HG03066 (cell line): ENCODE data around the gene RGS5.
"Not testable (repeated sequence)": the region's sequence is repeated elsewhere in the genome, so short reads cannot be mapped to it uniquely, and the experiment has no call there.

Experiments
- ATAC-seq: cut with Tn5 transposase; IDR thresholded peaks from one replicate; pipeline ENCODE4 v1.9.1; 2021; ENCODE audit warnings: low read depth; ENCODE audit not compliant: unreplicated experiment

The RGS5 gene

DNA sequence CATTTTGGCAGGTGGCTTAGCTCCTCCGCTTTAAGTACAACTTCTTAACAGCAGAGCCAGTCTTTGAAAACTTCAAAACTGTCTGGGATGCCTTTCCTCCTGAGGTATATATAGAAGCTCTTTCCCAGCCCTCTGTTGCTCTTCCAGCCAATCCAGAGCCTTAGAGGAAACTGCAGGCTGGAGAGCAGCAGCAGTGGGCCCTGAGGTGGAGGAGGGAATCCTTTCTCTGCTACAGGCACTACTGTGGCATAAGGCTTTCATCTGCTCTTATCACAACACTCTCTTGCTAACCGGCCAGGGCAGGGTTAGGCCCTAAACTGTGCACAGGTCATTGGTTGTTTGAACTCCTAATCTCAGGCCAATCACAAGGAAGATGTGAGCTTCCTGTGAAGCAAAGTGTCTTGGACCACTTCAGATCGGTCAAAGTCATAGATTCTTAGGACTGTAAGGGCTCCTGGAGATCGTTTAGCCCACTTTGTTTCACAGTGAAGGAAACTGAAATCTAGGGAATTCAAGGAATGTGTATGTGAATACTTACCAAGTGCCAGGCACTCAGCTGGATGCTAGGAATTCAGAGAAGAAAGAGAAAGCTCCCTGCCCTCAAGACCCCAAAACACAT lies at the start of gene RGS5:
TSS of gene RGS5 (minus strand) at position 84 of the 619 bp plus-strand sequence. CDS start at position 3, 81 bp downstream.
- no peak for ATAC-seq

DNA sequence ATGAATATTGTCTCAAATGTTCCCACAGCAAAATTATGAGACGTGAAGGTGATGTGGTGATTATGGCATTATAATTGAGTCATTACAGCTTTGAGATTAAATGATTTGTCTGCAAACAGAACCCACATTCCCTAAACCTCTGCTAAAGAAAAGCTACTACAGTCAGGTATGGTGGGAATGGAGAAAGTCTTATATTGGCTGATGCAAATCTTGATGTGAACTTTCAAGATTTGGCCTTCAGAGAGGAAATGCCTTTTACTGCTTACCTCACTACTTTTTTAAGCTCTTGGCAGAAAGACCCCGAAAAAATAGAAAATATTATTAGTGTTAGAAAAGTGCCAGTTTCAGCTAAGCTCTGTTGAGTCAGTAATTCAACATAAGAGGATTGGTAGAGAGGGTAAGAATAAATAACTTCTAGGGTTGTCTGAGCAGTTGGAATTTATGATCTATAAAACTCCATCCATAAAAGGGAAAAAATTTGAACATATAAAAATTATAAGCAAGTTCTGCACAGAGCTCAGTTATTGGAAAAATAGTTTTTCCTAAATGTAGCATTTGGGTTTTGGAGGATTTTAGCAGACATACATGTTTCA lies 47.8 kb upstream of the RGS5 start:
- no peak for ATAC-seq

DNA sequence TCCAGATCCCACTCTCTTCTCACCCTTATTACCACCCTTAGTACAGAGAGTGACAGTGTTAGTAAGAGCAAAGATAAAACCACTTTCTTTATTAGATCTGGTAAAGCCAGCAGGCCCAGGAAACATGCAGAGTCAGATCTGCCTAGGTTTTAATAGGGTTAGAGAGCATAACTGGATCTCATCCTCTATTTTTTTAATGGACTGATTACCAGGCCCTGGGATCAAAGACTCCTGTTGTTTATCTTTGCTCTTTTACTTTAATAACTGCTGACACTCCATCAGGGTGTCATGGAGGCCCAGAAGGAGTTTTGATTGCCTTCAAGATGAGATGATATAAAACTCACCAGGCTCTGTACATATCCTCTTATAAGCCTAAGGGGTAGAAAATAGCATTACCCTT lies 45.3 kb upstream of the RGS5 start:
- no peak for ATAC-seq

DNA sequence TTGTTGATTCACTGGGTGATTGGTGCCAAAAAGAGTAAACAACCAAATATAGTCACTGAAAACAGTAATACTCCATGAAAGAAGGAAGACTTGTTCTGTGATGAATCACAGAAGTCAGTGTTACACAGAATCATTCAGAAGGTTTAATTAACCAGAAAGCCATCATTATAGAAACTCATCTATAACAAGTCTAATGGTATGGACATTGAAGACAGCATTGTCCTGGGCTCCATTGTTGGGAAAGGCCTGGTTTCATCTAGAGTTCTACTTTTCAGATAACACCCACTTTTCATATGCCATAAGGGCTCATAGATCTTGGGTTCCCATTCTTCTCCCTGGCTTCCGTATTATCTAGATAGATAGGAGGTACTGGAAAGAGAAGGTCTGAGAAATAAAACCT lies 41.9 kb upstream of the RGS5 start:
- ATAC-seq: not testable (repeated sequence)

DNA sequence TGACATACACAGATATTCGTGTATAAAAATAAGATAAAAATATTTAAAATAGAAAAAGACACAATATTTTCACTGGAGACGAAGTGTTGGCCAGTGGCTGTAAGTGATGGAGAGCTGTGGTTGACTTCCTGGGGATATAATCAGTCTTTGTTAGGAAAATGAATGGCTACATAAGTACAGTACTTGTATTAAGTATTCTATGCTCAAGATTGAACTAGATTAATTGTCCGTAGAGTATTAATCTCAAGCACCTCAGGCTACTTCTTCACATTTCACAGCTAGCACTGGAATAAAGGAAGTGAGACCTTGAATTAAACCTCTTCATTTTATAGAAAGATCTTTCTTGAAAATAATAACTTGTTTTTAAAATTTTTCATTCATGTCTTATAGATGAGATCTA lies 39.0 kb upstream of the RGS5 start:
- no peak for ATAC-seq

DNA sequence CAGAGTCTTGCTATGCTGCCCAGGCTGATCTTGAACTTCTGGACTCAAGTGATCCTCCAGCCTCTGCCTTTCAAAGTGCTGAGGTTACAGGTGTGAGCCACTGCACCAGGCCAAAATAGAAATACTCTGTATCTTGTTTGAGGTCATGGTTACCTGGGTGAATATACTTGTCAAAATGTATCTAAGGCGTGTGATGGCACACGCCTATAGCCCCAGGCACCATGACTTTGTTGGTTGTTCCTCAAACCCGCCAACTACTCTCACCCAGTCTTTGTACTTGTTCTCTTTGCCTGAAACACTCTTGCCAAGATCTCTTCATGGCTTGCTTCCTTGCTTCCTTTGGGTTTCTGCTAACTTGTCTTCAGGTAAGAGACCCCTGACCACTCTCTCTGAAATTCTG lies 38.0 kb upstream of the RGS5 start:
- ATAC-seq: no peak

GRCh38 chr1:163233643-163234042 lies 30.9 kb upstream of the RGS5 start:
- not testable (repeated sequence) for ATAC-seq

DNA sequence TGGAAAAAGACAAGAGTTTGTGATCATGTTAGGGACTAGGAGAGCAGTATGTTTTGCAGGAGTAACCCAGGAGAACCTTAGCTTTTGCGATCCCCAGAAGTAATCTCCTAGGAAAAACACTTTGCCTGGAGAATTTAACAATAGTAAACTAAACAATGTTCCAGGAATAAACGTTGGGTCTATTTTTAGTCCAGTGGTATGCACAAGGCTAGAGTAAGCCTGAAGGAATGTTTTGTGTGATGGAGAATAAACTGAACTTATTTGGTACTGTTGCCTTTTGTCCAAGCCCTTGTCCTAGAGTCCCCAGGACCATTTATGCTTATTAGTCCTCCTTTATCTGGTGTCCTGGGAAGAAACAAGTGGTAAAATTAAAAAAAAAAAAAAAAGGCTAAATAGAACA lies 28.7 kb upstream of the RGS5 start:
- ATAC-seq: no peak

GRCh38 chr1:163230827-163231226 lies 28.1 kb upstream of the RGS5 start:
- ATAC-seq: no peak

GRCh38 chr1:163228271-163228670 lies 25.6 kb upstream of the RGS5 start:
- ATAC-seq: not testable (repeated sequence)

- ATAC-seq: no peak
These were observed 24.4 kb upstream of the RGS5 start for GRCh38 chr1:163227126-163227525.

- no peak for ATAC-seq
These were observed 10.9 kb upstream of the RGS5 start for GRCh38 chr1:163213626-163214025.

- no peak for ATAC-seq
These were observed 9.0 kb upstream of the RGS5 start for GRCh38 chr1:163211667-163212066.

- ATAC-seq: no peak
These were observed 2.8 kb upstream of the RGS5 start for GRCh38 chr1:163205513-163205912.

DNA sequence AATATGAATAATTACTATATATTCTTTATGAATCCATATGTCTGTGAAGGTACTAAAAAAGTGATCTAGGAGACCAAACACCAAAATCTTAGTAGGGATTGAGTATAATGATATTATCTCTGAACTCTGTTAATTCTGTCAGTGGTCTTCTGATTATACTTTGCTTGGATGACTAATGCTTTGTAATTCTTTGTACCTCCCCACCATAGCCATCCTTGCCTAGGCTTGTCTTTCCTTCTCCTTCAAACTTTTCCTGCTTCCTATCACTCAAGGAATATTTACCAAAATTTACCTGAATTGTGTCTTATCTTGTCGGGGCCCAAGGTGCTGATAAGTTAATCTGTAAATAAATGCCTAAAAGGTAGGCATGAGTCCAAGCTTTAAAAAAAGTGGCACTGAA lies 845 bp upstream of the RGS5 start:
- no peak for ATAC-seq

DNA sequence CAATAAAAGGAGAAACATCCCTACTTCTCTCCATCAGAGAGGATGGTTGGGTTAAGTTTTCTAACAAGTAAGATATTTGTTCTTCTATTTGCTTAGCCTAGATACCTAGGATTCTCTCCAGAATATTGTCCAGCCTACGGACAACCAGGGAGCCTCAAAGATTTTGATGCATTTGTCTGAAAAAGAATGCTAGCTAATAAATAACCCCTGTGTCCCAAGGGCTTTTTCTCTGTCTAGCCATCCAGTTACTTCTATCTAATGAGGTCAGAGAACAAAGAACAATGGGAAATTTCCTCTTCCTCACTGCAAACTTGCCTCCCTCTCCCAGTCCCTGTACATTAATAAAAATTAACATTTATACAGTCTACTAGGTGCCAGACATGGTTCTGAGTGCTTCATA lies 810 bp downstream of the RGS5 start:
- ATAC-seq: no peak

DNA sequence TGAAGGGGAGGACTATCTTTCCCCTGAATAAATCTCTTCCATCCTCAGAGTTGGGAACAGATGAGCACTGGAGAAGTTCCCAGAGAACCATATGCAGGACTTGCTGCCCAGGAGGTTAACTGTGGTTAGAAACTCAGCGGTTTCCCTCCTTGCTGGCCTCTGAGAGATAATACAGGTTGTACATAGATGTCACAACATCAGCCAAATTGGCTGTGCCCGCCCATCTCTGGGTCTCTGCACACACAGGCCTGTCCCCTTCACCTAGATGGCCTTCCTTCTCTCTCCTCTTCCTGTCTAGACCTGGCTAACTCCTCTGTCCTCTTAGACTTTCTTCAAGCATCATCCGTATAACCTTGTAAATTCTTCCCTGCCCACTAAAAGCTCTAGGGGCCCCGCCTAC lies 5.7 kb downstream of the RGS5 start:
- no peak for ATAC-seq

DNA sequence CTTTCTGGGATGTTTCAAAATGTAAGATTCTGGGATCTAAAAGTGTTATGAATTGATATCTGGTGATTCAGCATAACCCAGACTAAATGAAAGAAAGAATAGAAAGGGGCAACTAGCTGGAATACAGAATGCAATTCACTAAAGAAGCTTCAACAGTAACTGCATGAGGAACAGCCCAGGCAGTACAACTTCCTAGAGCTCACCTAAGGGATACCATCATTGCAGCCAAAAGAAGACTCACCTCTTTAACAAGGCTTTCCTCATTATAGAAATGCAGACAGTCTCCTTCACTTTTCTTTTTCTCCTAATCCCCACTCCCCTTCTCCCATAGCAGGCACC lies 6.3 kb downstream of the RGS5 start:
- no peak for ATAC-seq

GRCh38 chr1:163195728-163196448 lies 6.8 kb downstream of the RGS5 start:
- no peak for ATAC-seq

DNA sequence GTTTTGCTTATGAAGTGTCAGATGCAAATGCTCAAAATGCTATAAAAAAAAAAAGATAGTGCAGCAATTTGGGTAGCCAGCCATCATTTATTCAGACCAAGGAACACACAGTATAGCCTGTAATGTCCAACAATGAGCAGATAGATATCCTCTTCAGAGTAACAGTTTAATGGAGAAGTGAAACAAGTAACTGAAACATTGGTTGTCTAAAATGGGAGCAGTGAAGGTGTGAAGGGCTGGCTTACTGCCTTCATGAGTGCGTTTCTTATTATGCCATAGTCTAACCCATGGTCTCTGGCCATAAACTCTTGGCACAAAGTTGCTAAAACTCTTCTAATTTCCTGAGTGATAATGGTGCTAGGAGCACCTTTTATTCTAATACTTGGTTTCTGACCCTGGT lies 11.4 kb downstream of the RGS5 start:
- no peak for ATAC-seq

- no peak for ATAC-seq
These were observed 13.8 kb downstream of the RGS5 start for GRCh38 chr1:163188947-163189346.

GRCh38 chr1:163187849-163188248 lies 14.9 kb downstream of the RGS5 start:
- ATAC-seq: no peak
